Activated T-cell treated with anti-CD3 and anti-CD28 coated beads, Interleukin-2, amount 50 U/mL, for 4 hours (primary cell): ENCODE data around the gene EVPLL. TPM values are rescaled to one million over a fixed set of nuclear protein-coding genes. Genes with fewer than 3 reads are reported as not detected.
"Not testable (repeated sequence)": the region's sequence is repeated elsewhere in the genome, so short reads cannot be mapped to it uniquely, and the experiment has no call there.

Experiments used
- ATAC-seq, 2 donors: fragments of 200-7000 bp; cut with Tn5 transposase; one replicate each; pipeline ENCODE4 v1.10.0; 2021
- DNase-seq: peaks from one replicate; pipeline ENCODE4 v3.0.0-alpha.2; 2020
- H3K27me3 Mint-ChIP-seq: one replicate; pipeline ENCODE4 v1.8.0; 2021; ENCODE audit warnings: low read depth, mixed read lengths
- H3K36me3 Mint-ChIP-seq: one replicate; pipeline ENCODE4 v1.8.0; 2022; ENCODE audit warnings: mixed read lengths; ENCODE audit not compliant: insufficient read depth
- H3K4me1 Mint-ChIP-seq: one replicate; pipeline ENCODE4 v1.8.0; 2021; ENCODE audit warnings: low read depth, mixed read lengths
- H3K4me3 Mint-ChIP-seq: one replicate; pipeline ENCODE4 v1.8.0; 2021; ENCODE audit warnings: mild to moderate bottlenecking, moderate library complexity, mixed read lengths
- H3K9me3 Mint-ChIP-seq: one replicate; pipeline ENCODE4 v1.8.0; 2021; ENCODE audit warnings: mixed read lengths
- total RNA-seq, 3 donors: library from RNA; stranded (reverse); gene quantifications; one replicate each; pipeline ENCODE4 v1.2.1, GENCODE V29; 2021

Gene EVPLL
- total RNA-seq, 3 donors from 2014 or later = 0.14 to 0.18 TPM; not detected in 1

DNA sequence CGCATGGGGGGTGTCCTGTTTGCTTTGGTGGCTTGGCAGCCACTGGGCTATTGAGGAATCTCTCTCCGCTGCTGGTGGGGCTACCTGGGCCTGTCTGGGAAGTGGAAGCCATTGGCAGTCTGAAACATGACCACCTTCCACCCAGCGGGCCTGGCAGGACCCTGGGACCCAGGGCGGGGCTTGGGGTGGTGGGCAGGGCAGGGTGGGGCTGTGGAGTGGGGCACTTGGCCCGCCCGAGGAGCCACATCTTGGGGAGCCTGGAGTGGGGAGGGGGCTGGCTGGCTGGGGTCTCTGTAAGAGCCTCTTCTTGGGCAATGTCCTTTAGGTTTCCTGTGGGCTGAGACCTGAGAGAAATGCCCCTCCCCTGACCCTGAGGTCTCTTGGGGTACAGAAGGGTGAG lies 48.0 kb downstream of the EVPLL start:
- H3K27me3 Mint-ChIP-seq, H3K36me3 Mint-ChIP-seq, DNase-seq, H3K9me3 Mint-ChIP-seq, H3K4me3 Mint-ChIP-seq, H3K4me1 Mint-ChIP-seq, ATAC-seq: not testable (repeated sequence)

DNA sequence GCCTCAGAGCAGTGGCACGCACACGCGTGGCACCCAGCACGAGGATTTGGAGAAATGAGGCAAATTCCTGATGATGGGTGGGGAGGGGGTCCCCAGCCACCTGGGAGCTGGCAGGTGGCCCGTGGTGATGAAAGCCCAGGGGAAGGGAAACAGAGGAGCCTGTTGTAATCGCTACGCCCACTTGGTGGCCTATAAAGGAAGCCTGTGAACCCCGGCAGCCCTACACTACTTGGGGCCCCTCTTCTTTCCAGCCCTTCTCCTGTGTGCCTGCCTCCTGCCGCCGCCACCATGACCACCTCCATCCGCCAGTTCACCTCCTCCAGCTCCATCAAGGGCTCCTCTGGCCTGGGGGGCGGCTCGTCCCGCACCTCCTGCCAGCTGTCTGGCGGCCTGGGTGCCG lies 49.1 kb downstream of the EVPLL start:
- not testable (repeated sequence) for H3K4me3 Mint-ChIP-seq, ATAC-seq, H3K4me1 Mint-ChIP-seq, H3K36me3 Mint-ChIP-seq, H3K27me3 Mint-ChIP-seq, DNase-seq, H3K9me3 Mint-ChIP-seq

DNA sequence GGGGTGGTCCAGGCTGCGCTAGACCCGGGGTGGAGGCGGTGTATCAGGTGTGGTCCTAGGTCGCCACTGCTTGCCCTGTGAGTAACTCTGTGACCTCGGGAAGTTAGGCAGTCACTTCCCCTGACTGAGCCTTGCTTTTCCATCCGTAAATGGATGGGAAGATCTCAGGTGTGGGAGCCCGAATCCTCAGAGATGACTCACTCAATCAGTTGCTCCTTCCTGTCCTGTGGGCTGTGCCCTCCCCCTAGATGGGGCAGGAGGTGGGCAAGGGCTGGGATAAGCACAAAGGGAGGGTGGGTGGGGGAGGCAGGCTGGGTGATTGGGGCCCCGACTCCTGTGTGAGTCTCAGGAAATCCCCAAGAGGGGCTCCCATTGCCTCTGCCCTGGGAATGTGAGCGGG lies 54.6 kb downstream of the EVPLL start:
- not testable (repeated sequence) for H3K4me3 Mint-ChIP-seq, H3K9me3 Mint-ChIP-seq, H3K4me1 Mint-ChIP-seq, H3K36me3 Mint-ChIP-seq, DNase-seq, ATAC-seq, H3K27me3 Mint-ChIP-seq

Other genes starting within 250 kb of the EVPLL start
- gene ALKBH5, start 193.9 kb upstream of the EVPLL start, total RNA-seq = 100 to 1,000 TPM; 112 to 120 (median 114) TPM
- 10 to 100 TPM; 18.1 to 19.8 (median 19.0) TPM for gene LLGL1, start 152.1 kb upstream of the EVPLL start, total RNA-seq
- 100 to 1,000 TPM; 235 to 264 (median 244) TPM for gene FLII, start 119.0 kb upstream of the EVPLL start, total RNA-seq
- gene MIEF2, start 117.1 kb upstream of the EVPLL start, total RNA-seq = 1 to 10 TPM; 1.5 to 3.0 (median 2.1) TPM
- 10 to 100 TPM; 76.2 to 82.7 (median 76.4) TPM for gene TOP3A, start 62.8 kb upstream of the EVPLL start, total RNA-seq
- 10 to 100 TPM; 20.3 to 22.3 (median 22.1) TPM for gene SMCR8, start 62.5 kb upstream of the EVPLL start, total RNA-seq
- 10 to 100 TPM; 26.5 to 36.9 (median 29.7) TPM for gene SHMT1, start 14.2 kb upstream of the EVPLL start, total RNA-seq
- under 1 TPM in 1 of 3 donors, not detected in 2; 0.61 TPM for gene LGALS9C, start 99.0 kb downstream of the EVPLL start, total RNA-seq